ENCODE results near the gene NR1I2. TPM values are rescaled to one million over a fixed set of nuclear protein-coding genes. Genes with fewer than 3 reads are reported as not detected.

Gene NR1I2
- total and polyA plus RNA-seq, 12 donors = 0.14 to 0.91 (median 0.37) TPM; not detected in 2

DNA sequence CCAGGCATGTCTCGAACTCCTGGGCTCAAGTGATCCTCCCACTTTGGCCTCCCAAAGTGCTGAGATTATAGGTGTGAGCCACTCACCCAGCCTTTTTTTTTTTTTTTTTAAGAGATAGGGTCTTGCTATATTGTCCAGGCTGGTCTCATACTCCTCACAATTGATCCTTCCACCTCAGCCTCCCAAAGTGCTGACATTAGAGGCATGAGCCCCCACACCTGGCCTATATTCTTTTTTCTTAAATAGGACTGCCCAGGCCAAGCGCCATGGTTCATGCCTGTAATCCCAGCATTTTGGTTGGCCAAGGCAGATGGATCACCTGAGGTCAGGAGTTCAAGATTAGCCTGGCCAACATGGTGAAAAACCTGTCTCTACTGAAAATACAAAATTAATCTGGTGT, 12.5 kb downstream of the NR1I2 start:
- Histone ChIP-seq H3K27ac (no peak overlapping the region), H3K4me1 (replicated peaks in 1 of 2) (peaks cover 7 to 8% of the 10 kb centered on the region in 2 donors), H3K4me3 (no peak overlapping the region), H3K9me3 (replicated peaks in 1 of 3) (no peaks in the 10 kb centered on the region), H3K36me3 (replicated peaks in 1 of 2) (no peaks in the 10 kb centered on the region), H3K27me3 (no peaks in the 10 kb centered on the region)
- intact Hi-C loops (cut with DNase I) = no loop called here
- no peak for DNase-seq
- TF ChIP-seq POLR2A (IDR thresholded peaks at IDR 0.05) = no peak
- TF ChIP-seq, protein P1, sequence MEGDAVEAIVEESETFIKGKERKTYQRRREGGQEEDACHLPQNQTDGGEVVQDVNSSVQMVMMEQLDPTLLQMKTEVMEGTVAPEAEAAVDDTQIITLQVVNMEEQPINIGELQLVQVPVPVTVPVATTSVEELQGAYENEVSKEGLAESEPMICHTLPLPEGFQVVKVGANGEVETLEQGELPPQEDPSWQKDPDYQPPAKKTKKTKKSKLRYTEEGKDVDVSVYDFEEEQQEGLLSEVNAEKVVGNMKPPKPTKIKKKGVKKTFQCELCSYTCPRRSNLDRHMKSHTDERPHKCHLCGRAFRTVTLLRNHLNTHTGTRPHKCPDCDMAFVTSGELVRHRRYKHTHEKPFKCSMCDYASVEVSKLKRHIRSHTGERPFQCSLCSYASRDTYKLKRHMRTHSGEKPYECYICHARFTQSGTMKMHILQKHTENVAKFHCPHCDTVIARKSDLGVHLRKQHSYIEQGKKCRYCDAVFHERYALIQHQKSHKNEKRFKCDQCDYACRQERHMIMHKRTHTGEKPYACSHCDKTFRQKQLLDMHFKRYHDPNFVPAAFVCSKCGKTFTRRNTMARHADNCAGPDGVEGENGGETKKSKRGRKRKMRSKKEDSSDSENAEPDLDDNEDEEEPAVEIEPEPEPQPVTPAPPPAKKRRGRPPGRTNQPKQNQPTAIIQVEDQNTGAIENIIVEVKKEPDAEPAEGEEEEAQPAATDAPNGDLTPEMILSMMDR (IDR thresholded peaks at IDR 0.05) = no peak
- WGBS, 4 donors = 92 to 100% (median 96%) methylated on average over 2 of the region's 2 CpGs

DNA sequence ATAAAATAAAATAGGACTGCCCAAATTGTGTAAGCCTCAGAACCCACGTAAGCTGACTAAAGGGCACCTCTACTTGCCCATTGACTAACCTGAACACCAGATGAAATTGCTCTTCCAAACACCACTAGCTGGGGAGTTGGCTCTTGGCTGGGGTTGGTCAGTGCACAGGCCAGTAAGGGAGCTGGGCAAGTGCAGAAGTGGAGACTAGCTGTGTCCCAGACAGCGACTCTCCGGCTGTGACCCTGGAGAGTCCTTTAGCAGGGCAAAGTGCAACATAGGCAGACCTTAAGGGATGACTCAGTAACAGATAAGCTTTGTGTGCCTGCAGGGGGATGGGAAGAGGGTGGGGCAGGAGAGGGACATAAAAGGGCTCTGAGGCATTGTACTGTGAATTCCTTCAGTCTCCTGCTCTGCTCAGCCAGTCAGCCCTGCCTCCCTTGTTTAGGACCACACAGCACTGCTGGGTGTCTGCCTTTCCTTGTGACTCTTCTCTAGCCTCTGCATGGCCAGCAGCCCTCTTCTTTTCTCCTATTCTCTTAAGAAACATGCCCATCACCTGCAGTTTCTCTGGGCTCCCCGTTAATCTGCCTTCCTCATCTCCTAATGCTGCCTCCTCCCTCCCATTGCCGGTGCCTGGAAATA, 13.2 kb downstream of the NR1I2 start:
- Histone ChIP-seq H3K4me3 (no peak overlapping the region), H3K36me3 (replicated peaks in 1 of 2) (no peaks in the 10 kb centered on the region), H3K27me3 (no peaks in the 10 kb centered on the region), H3K9me3 (replicated peaks in 1 of 3) (no peaks in the 10 kb centered on the region), H3K4me1 (replicated peaks in 1 of 2) (peaks cover 7 to 8% of the 10 kb centered on the region in 2 donors), H3K27ac (peak overlapping the region in 1 of 5 donors; percentile 2)
- WGBS, 4 donors = 37 to 46% (median 40%) methylated on average over 5 of the region's 5 CpGs
- intact Hi-C loops (cut with DNase I) = no loop called here
- TF ChIP-seq, protein P1 (IDR thresholded peaks at IDR 0.05) = no peak
- peak in 1 of 2 donors; percentile 23 for TF ChIP-seq POLR2A (IDR thresholded peaks at IDR 0.05)
- peak; percentile 72 to 89 (median 82) for DNase-seq

DNA sequence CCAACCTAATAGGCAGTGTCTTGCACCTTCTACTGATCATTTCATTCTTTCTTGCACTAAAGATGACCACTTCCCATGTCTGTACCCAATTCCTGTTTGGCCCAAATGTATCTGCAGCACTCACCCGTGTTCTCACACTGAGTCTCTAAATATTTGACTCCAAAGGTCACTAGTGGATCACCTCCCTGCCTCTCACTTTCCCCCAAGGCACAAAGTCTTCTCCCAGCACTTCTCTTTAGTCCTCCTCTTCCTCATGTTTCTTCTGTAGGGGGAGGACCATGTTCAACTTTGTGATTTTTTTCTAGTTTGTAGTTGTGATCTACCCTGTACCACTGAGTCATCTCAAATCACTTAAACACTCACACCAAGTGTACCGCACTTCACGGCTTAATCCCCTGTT, 13.9 kb downstream of the NR1I2 start:
- 87 to 91% (median 88%) methylated on average over 3 of the region's 3 CpGs for WGBS, 4 donors
- H3K36me3 ChIP-seq (replicated peaks in 1 of 2) = no peaks in the 10 kb centered on the region
- H3K4me3 ChIP-seq = no peak overlapping the region
- no peak for DNase-seq
- no peak for TF ChIP-seq POLR2A (IDR thresholded peaks at IDR 0.05)
- TF ChIP-seq, protein P1 (IDR thresholded peaks at IDR 0.05) = no peak
- no peaks in the 10 kb centered on the region for H3K9me3 ChIP-seq (replicated peaks in 1 of 3)
- H3K27ac ChIP-seq = no peak overlapping the region
- H3K4me1 ChIP-seq (replicated peaks in 1 of 2) = peaks cover 7 to 8% of the 10 kb centered on the region in 2 donors
- intact Hi-C loops (cut with DNase I) = no loop called here
- H3K27me3 ChIP-seq = no peaks in the 10 kb centered on the region

DNA sequence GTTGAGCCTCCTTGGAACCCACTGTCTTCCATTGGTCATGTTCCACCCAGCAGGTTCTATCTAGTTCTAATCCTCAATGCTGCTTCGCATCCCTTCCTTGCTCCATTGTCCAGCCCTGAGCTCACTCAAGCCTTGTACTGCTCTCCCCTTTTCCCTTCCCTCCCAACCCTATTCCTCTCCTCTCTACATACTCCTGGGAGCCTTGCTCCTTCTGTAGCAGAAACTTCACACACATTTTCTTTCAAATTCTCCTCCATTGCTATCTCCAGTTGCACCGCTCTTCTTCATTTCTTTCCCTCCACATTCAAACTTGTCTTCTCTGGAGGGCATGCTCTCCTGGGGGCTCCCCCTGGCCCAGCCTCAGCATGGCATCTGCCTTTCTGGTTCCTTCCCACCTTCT, 14.5 kb downstream of the NR1I2 start:
- Histone ChIP-seq H3K36me3 (replicated peaks in 1 of 2) (no peaks in the 10 kb centered on the region), H3K9me3 (replicated peaks in 1 of 3) (no peaks in the 10 kb centered on the region), H3K4me3 (no peak overlapping the region), H3K27me3 (no peaks in the 10 kb centered on the region), H3K4me1 (replicated peaks in 1 of 2) (peaks cover 7 to 8% of the 10 kb centered on the region in 2 donors), H3K27ac (no peak overlapping the region)
- no peak for DNase-seq
- TF ChIP-seq, protein P1 (IDR thresholded peaks at IDR 0.05) = no peak
- TF ChIP-seq POLR2A (IDR thresholded peaks at IDR 0.05) = no peak
- 98 to 100% (median 98%) methylated on average over 2 of the region's 2 CpGs for WGBS, 4 donors
- intact Hi-C loops (cut with DNase I) = no loop called here

All from adrenal gland (tissue), 12 donors.